ENCODE results near the gene CFI. TPM values are rescaled to one million over a fixed set of nuclear protein-coding genes. Genes with fewer than 3 reads are reported as not detected.
A peak's percentile ranks its signal among the peaks of the same experiment; 100 is the strongest.

CFI gene
- total RNA-seq, result 1.4 and 1.5 TPM in 2 replicates
- polyA plus RNA-seq (2012), result not detected

DNA sequence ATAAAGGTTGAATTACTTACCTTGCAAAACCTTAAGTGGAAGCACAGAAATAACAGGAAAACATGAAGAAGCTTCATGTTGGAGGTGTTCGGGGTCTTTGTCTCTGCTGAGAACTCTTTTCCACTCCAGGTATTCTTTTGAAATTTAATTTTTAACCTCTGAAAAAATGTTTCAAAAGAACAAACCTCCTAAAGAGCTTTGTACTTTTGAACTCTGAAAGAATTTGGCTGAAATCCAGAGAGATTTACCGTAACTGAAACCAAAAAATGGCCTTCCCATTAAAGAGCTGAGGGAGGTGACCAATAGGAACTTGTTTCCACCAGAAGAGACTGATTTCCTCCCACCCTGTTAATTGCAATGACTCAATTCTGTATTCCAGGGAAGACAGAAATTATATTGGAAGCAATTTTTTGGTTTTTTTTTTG, at the start of gene CFI:
Gene CFI, minus strand, starts transcription at position 105 of the 425 bp plus-strand sequence. Its CDS starts 28 bp downstream, at position 77.
- peak; percentile 36 for DNase-seq (ENCODE audit: low read depth)

DNA sequence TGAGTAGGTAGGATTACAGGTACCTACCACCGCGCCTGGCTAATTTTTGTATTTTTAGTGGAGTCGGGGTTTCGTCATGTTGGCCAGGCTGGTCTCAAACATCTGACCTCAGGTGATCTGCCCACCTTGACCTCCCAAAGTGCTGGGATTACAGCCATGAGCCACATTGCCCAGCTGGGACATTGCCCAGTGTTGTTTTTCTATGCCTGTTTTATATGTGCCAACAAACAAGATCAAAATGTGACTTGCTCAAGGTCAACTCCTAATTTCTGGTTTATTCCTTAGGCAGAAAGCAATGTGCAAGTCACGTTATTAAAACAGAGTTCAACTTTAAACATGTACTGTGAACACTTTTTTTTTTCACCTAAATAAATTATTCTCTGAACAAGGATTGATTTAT, 48.8 kb upstream of the CFI start:
- no peak for DNase-seq (ENCODE audit: low read depth)

DNA sequence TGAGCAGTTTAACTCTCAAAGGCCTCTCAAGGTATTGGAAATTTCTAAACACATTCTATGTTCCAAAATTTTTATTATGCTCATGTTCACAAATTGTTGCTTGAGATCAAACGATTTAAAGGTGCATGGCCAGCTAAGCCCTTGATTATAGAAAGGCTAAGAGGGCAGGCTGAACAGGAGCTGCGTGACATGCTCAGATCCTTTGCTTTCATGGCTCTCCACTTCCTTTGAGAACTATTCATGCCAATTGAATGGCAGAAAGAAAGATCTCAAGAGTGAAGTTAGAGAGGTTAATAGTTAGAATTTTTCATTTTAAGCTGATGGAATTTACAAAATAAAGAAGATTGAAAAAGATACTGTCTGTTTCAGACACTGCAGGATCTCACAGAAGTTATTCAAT, 46.7 kb upstream of the CFI start:
- DNase-seq (ENCODE audit: low read depth), result no peak

DNA sequence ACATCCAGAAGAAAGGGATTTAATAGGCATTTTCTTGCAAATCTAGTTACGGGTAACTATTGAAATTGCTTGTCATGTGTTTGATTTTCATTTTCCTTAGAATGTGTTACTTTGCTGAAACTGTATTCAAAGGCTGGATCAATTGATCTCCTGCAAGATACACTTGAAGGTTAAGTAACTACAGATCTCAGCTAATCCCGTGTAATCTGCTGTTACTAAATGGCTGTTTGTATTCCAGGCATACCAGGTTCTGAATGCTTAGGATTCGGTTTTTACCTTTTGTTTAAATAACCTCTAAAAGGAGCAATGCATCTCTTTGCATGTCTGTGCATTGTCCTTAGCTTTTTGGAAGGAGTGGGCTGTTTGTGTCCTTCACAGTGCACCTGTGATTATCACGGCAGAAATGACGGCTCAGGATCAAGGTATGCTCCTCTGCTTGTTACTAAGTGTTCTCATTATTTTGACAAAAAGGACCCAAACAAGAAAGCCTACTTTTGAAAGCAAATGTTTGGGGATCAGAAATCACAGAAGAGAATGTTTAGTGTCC, 46.2 kb upstream of the CFI start, which contains the start of gene LRIT3:
Gene LRIT3, plus strand, starts transcription at position 212 of the 547 bp plus-strand sequence. Its CDS starts 95 bp downstream, at position 307.
- no peak for DNase-seq (ENCODE audit: low read depth)

DNA sequence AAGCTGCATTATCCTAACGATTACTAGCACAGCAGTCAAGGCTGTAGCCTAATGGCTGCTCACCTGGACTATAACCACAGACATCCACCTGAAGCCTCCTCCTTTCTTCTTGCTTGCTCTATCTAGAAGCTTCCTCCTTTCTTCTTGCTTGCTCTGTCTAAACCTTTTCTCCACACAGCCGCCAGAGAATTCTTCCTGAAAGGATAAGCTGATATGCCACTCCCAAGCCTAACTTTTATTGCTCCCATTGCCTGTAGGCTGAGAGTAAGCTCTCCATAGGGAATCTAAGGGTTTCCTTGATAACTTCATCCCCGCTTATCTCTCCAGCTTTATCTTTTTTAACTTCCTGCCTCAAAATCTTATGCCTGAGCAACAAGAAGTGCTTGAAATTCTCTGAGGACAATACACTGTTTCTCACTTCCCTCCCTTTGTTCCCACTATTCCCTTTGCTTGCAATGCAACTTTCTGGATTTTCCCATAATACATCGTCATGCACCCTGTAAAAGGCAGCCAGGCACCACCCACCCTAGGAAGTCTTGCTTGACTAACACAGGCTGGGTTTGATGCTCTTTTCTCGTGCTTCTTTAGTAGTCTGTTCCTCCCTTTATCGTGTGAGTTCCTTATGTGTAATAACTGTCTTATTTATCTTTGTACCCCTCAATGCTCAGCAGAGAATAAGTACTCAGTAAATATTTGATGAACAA, 44.7 kb upstream of the CFI start:
- no peak for DNase-seq (ENCODE audit: low read depth)

DNA sequence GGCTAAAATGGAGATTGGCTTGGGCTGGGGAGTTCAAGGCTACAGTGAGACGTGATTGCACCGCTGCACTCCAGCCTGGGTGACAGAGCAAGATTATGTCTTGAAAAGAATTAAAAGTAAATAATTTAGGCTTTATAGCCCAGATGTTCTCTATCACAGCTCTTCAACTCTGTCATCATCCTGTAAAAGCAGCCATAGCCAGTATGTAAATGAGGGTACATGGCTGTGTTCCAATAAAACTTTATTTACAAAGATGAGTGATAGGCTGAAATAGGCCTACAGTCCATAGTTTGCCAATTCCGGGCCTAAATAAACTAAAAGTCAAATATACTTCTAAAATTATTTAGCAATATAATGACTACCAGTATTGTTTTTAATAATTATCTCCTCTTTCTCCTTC, 35.2 kb upstream of the CFI start:
- no peak for DNase-seq (ENCODE audit: low read depth)

DNA sequence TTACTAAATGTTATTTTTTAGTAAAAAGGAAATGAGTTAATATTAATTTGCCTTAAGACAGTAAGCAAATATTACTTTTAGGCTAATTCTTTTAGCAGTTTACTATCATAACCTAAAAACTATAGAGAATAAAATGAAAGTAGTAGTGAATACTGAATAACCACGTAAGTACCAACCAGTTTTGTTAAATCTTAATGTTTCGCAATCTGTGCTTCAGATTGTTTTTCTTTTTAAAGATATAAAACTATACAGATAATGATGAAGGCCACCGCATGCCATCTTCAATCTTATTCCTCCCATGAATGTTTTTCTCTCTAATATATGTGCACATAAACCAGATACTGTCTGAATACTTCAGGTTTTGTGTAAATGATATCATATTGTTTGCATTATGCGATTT, 32.0 kb upstream of the CFI start:
- no peak for DNase-seq (ENCODE audit: low read depth)

DNA sequence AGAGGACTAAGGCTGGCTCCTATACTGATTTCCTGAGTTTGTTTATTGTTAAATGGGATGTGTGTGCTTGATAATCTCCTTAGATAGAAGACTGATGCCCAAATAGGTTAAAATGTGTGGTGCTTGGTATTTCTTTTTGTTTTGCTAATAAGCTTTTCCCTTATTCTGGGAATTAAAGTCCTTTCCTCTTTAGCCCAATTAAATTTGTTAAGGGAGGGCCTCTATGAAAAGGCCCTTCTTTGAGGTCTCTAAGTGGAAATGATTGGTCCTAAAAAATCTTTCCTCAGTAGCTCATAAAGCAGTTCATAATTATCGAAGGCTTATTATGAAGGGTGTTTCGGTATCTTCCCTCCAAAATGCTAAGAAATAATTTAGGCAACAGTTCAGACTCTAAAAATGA, 25.9 kb upstream of the CFI start, which contains the start of gene RRH:
Gene RRH, plus strand, starts transcription at position 301 of the 400 bp plus-strand sequence. Its CDS starts 56 bp downstream, at position 357.
- DNase-seq (ENCODE audit: low read depth), result no peak

DNA sequence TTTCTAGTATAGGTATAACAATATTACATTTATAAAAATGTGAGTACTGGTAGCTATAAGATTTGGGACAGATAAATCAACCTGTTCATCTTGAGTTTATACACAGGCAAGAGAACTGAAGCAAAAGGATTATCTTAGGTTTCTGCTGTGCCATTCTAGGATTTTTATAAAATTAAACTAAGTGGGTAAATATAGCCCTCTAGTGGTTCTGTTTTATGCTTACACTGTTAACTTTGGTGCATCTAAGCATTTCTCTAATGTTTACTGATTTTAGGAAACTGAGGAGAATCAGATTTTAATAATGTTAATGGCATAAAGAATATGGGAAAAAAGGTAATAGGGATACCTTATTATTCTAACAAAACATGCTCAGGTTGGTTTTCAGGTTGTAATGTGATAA, 24.9 kb upstream of the CFI start:
- DNase-seq (ENCODE audit: low read depth), result peak; percentile 16

DNA sequence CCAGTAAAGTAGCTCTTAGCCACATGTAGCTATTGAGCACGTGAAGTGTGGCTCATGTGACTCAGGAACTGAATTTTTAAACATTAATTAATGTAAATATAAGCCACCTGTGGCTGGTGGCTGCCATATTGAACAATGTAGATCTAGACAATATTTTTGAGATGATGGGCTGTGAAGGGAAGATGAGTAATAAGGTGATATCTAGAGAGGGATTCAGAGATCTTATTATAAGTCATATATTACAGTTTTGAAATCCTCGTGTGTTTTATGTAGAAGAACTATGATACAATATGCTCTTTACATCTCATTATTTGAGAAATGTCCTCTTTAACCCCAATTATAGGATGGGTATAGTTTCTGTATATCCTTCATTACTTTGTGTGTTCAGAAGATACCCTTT, 19.4 kb upstream of the CFI start:
- no peak for DNase-seq (ENCODE audit: low read depth)

DNA sequence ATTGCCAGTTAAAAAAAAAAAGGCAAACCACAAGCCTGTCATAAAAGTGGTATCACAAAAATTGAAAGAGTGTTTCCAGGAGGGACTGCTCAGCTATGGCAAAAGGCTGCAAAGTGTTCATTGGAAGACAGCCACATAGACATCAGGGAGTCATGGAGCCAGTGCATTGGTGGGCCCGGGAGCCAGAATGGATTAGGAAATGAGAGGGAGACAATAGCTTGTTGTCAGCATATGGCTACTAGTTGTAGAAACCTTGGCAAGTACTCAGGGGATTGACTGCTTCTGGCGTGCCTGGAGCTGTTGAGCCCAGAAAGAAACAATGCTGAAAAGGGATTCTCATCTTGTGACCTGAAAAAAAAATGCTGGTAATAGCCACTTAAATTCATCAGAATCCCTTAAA, 18.8 kb upstream of the CFI start:
- no peak for DNase-seq (ENCODE audit: low read depth)

DNA sequence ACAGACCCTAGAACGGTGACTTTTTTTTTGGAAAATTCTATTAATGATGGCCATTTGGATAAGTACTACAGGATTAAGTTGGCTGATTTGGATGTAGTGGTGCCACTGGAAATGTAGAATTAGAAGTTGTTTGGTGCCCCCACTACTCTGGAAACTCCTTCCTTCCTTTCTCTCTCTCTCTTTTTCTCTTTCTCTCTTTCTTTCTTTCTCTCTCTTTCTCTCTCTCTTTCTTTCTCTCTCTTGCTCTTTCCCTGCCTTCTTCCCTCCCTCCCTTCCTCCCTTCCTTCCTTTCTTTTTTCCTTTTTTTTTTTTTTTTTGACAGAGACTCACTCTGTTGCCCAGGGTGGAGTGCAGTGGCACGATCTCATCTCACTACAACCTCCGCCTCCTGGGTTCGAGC, 16.5 kb upstream of the CFI start:
- no peak for DNase-seq (ENCODE audit: low read depth)

DNA sequence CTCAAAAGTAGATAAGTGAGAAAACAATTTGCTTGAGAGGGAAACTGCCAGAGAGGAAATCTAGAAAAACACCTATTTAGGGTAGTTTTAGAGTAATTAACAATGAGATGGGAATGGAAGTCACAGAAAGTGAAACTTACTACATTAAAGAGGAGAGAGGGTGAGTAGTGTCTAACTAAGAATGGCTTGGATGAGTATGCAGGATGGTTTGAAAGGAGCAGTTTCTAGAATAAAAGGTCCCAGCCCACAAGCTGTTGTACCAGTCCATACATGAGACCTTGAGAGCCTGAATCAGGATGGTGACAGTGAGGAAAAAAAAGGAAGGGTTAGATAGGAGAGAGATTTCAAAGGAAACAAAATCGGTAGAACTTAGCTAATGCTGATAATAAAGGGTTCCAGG, 15.1 kb upstream of the CFI start:
- DNase-seq (ENCODE audit: low read depth), result no peak

DNA sequence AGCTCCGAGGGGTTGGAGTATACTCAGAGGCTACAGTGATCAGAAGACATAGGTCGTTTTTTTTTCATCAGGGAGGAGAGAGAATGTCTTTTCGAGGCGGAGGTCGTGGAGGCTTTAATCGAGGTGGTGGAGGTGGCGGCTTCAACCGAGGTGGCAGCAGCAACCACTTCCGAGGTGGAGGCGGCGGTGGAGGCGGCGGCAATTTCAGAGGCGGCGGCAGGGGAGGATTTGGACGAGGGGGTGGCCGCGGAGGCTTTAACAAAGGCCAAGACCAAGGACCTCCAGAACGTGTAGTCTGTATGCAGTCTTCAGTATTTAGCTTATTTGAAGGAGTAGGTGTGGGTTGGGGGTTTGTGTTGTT, 14.3 kb upstream of the CFI start:
- peak; percentile 13 for DNase-seq (ENCODE audit: low read depth)

DNA sequence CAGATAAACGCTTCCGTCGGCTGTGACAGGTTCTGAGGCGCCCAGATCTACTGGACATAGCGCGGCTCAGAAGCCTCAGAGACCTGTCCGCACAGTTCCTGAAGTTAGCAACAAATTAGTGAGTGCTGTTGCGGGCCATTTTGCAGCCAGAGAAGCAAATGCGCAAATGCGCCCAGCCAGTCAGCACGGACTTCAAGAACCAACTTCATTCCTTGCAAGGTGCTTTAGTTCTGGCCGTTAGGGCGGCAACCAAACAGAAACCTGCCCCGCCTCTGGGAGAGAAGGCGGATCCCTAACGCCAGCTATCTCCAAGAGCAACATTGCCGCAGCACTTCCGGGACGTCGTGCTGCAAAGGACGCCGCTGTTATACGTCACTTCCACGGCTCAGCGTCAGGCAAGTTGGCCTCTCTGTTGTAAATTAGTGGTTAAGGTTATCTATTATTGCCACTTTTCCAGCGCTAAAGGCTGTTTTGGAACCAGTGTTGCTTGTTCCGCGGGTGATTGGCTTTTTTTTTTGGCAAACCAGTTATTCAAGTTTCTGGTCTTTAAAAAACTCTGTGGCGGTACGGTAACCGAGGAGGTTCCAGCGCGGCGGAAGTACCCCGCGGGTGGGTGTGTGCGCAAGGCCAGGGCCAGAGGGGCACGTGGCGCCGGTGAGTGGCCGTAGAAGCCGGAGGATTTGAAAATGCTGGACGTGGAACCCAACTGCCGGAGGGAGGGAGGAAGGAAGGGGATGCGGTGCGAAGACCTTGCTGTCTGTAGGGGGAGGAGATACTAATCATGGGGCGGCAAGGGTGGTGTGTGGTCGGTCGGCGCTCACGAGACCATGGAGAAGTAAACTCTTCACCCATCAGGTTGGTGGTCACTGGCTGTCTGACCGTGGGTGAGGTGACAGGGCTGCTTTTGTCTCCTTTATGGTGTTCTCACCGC, 13.6 kb upstream of the CFI start, which contains the start of gene GAR1:
Gene GAR1, plus strand, starts transcription at position 612 of the 931 bp plus-strand sequence. CDS start 403 bp downstream, outside the sequence.
- peak; percentile 93 for DNase-seq (ENCODE audit: low read depth)

DNA sequence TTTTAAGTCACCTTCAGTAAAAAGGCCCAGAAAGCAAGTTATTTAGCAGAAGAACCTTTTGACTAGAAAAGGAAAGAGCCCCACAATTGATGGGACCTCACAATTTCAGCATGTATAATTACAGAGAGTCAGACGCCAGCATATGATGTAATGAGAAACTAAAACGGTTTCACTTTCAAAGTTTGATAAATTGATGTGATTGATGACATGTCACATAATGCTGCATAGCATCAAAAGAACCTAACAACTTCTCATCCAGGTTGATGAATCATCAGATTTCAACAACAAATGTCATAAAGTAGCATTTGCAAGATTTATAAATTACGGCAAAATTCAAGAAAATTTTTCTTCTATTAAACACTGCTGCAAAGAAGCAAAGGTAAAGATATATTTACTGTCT, 9.9 kb upstream of the CFI start:
- DNase-seq (ENCODE audit: low read depth), result no peak

DNA sequence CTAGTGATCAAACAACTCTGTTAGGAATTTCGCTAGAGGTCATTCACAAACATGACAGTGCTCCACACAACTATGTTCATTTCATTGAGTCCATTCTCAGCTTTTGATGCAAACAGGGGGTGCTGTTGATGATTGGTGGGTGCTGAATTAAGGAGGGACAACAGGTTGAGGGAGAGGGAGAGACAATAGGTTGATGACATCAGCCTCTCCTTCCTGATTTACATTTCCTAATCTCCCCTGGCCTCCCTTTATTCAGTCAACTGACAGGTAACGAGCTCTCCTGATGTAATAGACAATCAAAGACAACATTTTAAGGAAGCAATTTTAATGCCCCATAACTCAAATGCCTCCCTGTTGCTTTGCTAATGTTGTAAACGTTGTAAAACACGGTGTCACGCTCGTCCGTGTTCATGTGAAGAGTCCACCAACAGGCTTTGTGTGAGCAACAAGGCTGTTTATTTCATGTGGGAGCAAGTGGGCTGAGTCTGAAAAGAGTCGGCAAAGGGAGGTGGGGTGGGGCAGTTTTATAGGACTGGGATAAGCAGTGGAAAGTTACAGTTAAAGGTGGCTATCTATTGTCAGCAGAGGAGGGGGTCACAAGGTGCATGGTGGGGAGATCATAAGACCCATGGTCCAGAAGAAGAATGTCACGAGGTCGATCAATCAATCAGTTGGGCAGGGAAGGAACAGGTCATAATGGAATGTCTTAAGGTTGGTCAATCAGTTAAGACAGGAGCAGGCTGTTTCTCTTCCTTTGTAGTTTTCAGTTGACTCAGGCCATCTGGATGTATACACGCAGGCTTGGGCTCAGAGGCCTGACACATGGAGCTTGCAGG, 9.0 kb upstream of the CFI start:
- DNase-seq (ENCODE audit: low read depth), result no peak

DNA sequence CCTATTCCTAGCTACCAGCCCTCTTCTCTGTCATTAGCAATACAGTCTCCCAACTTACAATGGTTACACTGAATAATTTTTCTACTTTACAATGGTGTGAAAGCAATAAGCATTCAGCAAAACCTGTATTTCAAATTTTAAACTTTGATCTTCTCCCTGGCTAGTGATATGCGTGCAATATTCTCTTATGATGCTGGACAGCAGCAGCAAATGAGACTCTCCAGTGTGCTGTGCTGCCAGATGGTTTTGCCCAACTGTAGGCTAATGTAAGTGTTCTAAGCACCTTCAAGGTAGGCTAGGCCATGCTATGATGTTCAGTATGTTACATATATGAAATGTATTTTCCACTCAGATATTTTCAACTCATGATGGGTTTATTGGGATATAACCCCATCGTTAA, 7.9 kb upstream of the CFI start:
- no peak for DNase-seq (ENCODE audit: low read depth)

DNA sequence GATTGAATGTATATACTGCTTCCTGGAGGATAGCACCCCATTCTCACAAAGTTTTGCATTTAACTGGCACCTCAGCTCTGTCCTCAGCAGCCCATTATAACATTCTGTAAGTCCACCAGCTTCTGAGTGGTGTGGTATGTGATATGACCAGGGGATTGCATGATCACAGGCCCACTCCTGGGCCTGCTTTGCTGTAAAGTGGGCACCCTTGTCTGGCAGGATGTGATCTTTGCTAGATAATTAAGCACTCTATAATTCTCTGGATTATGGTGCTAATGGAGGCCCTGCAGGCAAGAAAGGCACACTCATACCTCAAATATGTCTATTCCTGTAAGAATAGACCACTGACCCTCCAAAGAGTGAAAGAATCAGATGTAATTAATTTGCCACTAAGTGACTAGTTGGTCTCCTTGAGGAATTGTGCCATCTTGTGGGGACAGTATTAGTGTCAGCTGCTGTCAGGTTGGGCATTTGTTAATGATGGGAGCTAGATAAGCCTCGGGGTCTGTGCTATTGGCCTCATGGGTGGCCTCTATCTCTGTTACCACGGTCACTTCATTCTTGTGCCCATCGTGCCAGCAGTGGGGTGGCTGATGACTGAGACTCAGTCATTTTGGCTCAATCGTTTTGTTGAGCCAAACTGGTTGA, 2.2 kb upstream of the CFI start:
- DNase-seq (ENCODE audit: low read depth), result peak; percentile 64

DNA sequence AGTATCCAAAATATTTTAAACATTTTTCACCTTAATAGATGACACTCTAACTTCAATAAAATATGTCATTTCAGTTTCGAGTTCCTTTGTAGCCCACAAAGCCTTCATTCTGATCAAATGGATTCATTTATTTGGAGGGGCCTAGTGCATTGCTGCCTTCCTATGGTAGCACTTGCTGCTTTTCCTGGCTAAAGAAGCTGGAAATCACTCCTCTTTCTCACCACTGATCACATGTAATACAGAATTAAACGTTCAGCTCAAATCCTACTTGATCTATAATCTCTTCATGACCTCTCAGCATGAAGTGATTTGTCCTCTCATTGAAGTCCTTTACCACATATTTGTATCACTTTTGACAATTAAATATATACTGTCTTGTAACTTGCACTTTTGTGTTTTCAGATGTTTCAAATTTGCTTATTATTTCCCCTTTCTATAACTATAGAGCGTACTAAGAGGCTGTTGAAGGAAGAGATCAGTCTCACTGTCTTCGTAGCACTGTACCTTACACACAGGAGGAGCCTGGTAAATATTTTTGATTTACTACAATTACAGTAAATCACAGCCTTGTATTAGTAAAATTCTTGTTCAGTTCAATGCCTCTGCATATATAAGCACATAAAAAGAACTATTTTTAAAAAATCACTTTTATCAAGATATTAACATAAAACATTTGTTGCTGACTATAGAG, 555 bp downstream of the CFI start:
- DNase-seq (ENCODE audit: low read depth), result no peak

Measured in myocyte (in vitro differentiated cells).